GM18520 (cell line): ENCODE data around the gene GRB14.
"Not testable (repeated sequence)": the region's sequence is repeated elsewhere in the genome, so short reads cannot be mapped to it uniquely, and the experiment has no call there.

Source experiments
- ATAC-seq: cut with Tn5 transposase; IDR thresholded peaks from one replicate; pipeline ENCODE4 v1.9.1; 2021; ENCODE audit not compliant: unreplicated experiment

The GRB14 gene

GRCh38 chr2:164498836-164499235 lies 122.4 kb downstream of the GRB14 start:
- ATAC-seq, result no peak

- ATAC-seq, result no peak
These were observed 124.4 kb downstream of the GRB14 start for GRCh38 chr2:164496881-164497280.

- no peak for ATAC-seq
These were observed 124.9 kb downstream of the GRB14 start for GRCh38 chr2:164496421-164496820.

GRCh38 chr2:164495491-164496223 lies 125.6 kb downstream of the GRB14 start:
- no peak for ATAC-seq

- ATAC-seq, result no peak
These were observed 135.7 kb downstream of the GRB14 start for GRCh38 chr2:164485541-164485940.

GRCh38 chr2:164479460-164479859 lies 141.8 kb downstream of the GRB14 start:
- ATAC-seq, result no peak

GRCh38 chr2:164478205-164478604 lies 143.1 kb downstream of the GRB14 start:
- no peak for ATAC-seq

- ATAC-seq, result no peak
These were observed 146.4 kb downstream of the GRB14 start for GRCh38 chr2:164474873-164475272.

GRCh38 chr2:164473021-164473420 lies 148.3 kb downstream of the GRB14 start:
- no peak for ATAC-seq

GRCh38 chr2:164465047-164465446 lies 156.2 kb downstream of the GRB14 start:
- not testable (repeated sequence) for ATAC-seq

GRCh38 chr2:164464376-164464775 lies 156.9 kb downstream of the GRB14 start:
- ATAC-seq, result no peak

- ATAC-seq, result no peak
These were observed 162.5 kb downstream of the GRB14 start for GRCh38 chr2:164458792-164459191.

GRCh38 chr2:164457271-164457670 lies 164.0 kb downstream of the GRB14 start:
- no peak for ATAC-seq

- ATAC-seq, result no peak
These were observed 164.7 kb downstream of the GRB14 start for GRCh38 chr2:164456619-164457018.

GRCh38 chr2:164453656-164454305 lies 167.5 kb downstream of the GRB14 start:
- no peak for ATAC-seq

GRCh38 chr2:164450278-164450677 lies 171.0 kb downstream of the GRB14 start:
- no peak for ATAC-seq

GRCh38 chr2:164449706-164450105 lies 171.6 kb downstream of the GRB14 start:
- no peak for ATAC-seq

GRCh38 chr2:164447660-164448059 lies 173.6 kb downstream of the GRB14 start:
- no peak for ATAC-seq
